ENCODE data around the gene GRM2.
"Not testable (repeated sequence)": the region's sequence is repeated elsewhere in the genome, so short reads cannot be mapped to it uniquely, and the experiment has no call there.

GRM2 gene

GRCh38 chr3:51722362-51722761 lies 15.5 kb downstream of the GRM2 start:
- DNase-seq (ENCODE audit: low spot score) = no peak

- DNase-seq (ENCODE audit: low spot score) = no peak
Measured at GRCh38 chr3:51727500-51727899, 20.6 kb downstream of the GRM2 start.

- DNase-seq (ENCODE audit: low spot score) = no peak
Measured at GRCh38 chr3:51729042-51729633, 22.3 kb downstream of the GRM2 start.

- no peak for DNase-seq (ENCODE audit: low spot score)
Measured at GRCh38 chr3:51733859-51734571, 27.1 kb downstream of the GRM2 start.

GRCh38 chr3:51734572-51734907 lies 27.7 kb downstream of the GRM2 start:
- DNase-seq (ENCODE audit: low spot score) = no peak

- DNase-seq (ENCODE audit: low spot score) = no peak
Measured at GRCh38 chr3:51735039-51735438, 28.2 kb downstream of the GRM2 start.

GRCh38 chr3:51735950-51736349 lies 29.1 kb downstream of the GRM2 start:
- no peak for DNase-seq (ENCODE audit: low spot score)

- DNase-seq (ENCODE audit: low spot score) = no peak
Measured at GRCh38 chr3:51739110-51739509, 32.2 kb downstream of the GRM2 start.

GRCh38 chr3:51742320-51742719 lies 35.5 kb downstream of the GRM2 start:
- not testable (repeated sequence) for DNase-seq (ENCODE audit: low spot score)

- DNase-seq (ENCODE audit: low spot score) = not testable (repeated sequence)
Measured at GRCh38 chr3:51742978-51743377, 36.1 kb downstream of the GRM2 start.

GRCh38 chr3:51747840-51748239 lies 41.0 kb downstream of the GRM2 start:
- DNase-seq (ENCODE audit: low spot score) = no peak

- no peak for DNase-seq (ENCODE audit: low spot score)
Measured at GRCh38 chr3:51748327-51748726, 41.5 kb downstream of the GRM2 start.

GRCh38 chr3:51750878-51751277 lies 44.0 kb downstream of the GRM2 start:
- no peak for DNase-seq (ENCODE audit: low spot score)

GRCh38 chr3:51751287-51751686 lies 44.4 kb downstream of the GRM2 start:
- no peak for DNase-seq (ENCODE audit: low spot score)

GRCh38 chr3:51753763-51754750 lies 47.2 kb downstream of the GRM2 start:
- DNase-seq (ENCODE audit: low spot score) = not testable (repeated sequence)

GRCh38 chr3:51759203-51759602 lies 52.3 kb downstream of the GRM2 start:
- no peak for DNase-seq (ENCODE audit: low spot score)

Measured in cerebellar cortex (tissue), 1 donor.